Right renal cortex interstitium (tissue), 3 donors: ENCODE measurements around the gene MIEF2. TPM values are rescaled to one million over a fixed set of nuclear protein-coding genes. Genes with fewer than 3 reads are reported as not detected.
A peak's percentile ranks its signal among the peaks of the same experiment; 100 is the strongest.
"Not testable (repeated sequence)": the region's sequence is repeated elsewhere in the genome, so short reads cannot be mapped to it uniquely, and the experiment has no call there.

Experiments used
- DNase-seq, 3 donors: peaks; one replicate each; pipeline ENCODE4 v3.0.0-alpha.2; 2013; ENCODE audit warnings: low read depth in 3 of 3, low spot score in 2 of 3
- polyA plus RNA-seq, 3 donors: library from polyadenylated mRNA; unstranded; fragments of 120-200 nt; gene quantifications; one replicate each; pipeline ENCODE4 v1.2.1, GENCODE V29; 2013; ENCODE audit not compliant: insufficient read length in 3 of 3

MIEF2 gene
- polyA plus RNA-seq, 3 donors, result 13.3 to 15.1 (median 13.8) TPM

GRCh38 chr17:18280766-18281371 lies 20.4 kb downstream of the MIEF2 start:
- no peak for DNase-seq

- DNase-seq, result no peak
Measured at GRCh38 chr17:18281788-18282187, 21.3 kb downstream of the MIEF2 start.

GRCh38 chr17:18285296-18285695 lies 24.8 kb downstream of the MIEF2 start:
- DNase-seq, result no peak

DNA sequence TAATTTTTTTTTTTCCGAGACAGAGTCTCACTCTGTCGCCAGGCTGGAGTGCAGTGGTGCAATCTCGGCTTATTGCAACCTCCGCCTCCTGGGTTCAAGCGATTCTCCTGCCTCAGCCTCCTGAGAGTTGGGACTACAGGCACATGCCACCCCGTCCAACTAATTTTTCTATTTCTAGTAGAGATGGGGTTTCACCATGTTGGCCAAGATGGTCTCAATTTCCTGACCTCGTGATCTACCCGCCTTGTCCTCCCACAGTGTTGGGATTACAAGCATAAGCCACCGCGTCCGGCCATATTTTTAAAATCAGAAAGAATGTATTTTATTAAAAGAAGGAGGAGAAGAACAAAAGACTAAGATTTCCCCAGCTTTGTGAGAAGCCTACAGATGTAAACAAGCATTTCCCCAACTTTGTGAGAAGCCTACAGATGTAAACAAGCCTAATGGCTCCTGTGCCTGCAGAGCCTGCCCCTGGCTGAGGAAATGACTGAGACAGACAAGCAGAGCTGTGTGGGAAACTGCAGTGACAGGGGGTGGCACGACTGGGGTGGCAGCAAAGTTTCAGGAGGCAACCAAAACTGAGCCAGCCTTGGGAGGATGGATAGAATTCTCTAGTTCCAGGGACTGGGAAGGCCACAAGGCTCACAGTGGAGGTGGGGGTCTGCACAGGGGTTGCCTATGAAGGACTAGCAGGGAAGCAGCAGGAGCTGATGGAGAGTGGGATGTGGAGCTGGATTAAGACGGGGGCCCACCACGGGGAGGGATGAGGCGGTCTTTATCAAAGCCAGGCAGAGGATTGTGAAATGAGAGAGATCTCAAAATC lies 31.5 kb downstream of the MIEF2 start:
- no peak for DNase-seq

- DNase-seq, result not testable (repeated sequence)
Measured at GRCh38 chr17:18298061-18298460, 37.6 kb downstream of the MIEF2 start.

- DNase-seq, result no peak
Measured at GRCh38 chr17:18300725-18301480, 40.4 kb downstream of the MIEF2 start.

DNA sequence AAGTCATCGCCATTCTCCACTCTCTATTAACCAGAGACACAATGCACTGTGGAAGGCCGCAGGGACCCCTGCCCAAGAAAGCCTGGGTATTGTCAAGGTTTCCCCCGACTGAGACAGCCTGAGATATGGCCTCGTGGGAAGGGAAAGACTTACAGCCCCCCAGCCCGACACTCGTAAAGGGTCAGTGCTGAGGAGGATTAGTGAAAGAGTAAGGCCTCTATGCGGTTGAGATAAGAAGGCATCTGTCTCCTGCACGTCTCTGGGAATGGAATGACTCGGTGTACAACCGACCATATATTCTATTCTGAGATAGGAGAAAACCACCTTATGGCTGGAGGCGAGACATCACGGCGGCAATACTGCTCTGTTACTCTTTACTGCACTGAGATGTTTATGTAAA lies 42.7 kb downstream of the MIEF2 start:
- not testable (repeated sequence) for DNase-seq

- no peak for DNase-seq
Measured at GRCh38 chr17:18309202-18309601, 48.7 kb downstream of the MIEF2 start.

GRCh38 chr17:18314059-18314730 lies 53.7 kb downstream of the MIEF2 start:
- DNase-seq, result peak in 2 of 3 donors; percentile 8 to 9

GRCh38 chr17:18314731-18315561 lies 54.5 kb downstream of the MIEF2 start, which contains the start of the genes SMCR8 and TOP3A:
Gene SMCR8 (plus strand): TSS chr17:18315293. CDS start chr17:18315790, 497 bp downstream.
Gene TOP3A (minus strand): TSS chr17:18314994. CDS start chr17:18314778, 216 bp downstream.
- peak; percentile 85 to 93 (median 93) for DNase-seq

DNA sequence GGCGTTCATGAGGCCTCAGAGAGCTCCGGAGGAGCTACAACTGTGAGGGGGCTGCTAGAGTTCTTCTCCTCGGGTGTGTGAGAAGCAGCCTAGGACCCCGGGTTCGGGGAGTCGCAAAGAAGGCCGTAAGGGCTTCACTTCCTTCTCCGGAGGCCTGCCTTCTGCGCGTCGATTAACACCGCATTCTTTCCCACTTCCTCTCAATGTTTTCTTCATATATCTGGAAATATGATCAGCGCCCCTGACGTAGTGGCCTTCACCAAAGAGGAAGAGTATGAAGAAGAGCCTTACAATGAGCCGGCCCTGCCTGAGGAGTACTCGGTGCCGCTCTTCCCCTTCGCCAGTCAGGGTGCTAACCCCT lies 55.1 kb downstream of the MIEF2 start:
- DNase-seq, result no peak

DNA sequence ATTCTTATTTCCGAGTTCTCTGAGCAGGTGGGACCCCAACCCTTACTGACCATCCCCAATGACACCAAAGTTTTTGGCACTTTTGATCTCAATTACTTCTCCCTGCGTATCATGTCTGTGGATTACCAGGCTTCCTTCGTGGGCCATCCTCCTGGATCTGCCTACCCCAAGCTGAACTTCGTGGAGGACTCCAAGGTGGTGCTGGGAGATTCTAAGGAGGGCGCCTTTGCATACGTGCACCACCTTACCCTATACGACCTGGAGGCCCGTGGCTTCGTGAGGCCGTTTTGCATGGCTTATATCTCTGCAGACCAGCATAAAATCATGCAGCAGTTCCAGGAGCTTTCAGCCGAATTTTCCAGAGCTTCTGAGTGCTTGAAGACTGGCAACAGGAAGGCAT lies 55.5 kb downstream of the MIEF2 start:
- DNase-seq, result no peak

Other genes with a start within 250 kb of the MIEF2 start
- 10 to 100 TPM; 21.8 to 27.0 (median 23.8) TPM for gene ATPAF2, start 221.5 kb upstream of the MIEF2 start, polyA plus RNA-seq
- 10 to 100 TPM; 12.7 to 15.2 (median 13.7) TPM for gene GID4, start 221.3 kb upstream of the MIEF2 start, polyA plus RNA-seq
- 10 to 100 TPM; 31.3 to 38.4 (median 32.4) TPM for gene DRG2, start 172.7 kb upstream of the MIEF2 start, polyA plus RNA-seq
- 1 to 10 TPM; 1.7 to 3.2 (median 2.3) TPM for gene MYO15A, start 151.9 kb upstream of the MIEF2 start, polyA plus RNA-seq
- gene ALKBH5, start 76.8 kb upstream of the MIEF2 start, polyA plus RNA-seq, result 10 to 100 TPM; 59.6 to 66.0 (median 63.8) TPM
- 10 to 100 TPM; 23.9 to 27.4 (median 25.5) TPM for gene LLGL1, start 35.0 kb upstream of the MIEF2 start, polyA plus RNA-seq
- 100 to 1,000 TPM; 129 to 142 (median 141) TPM for gene FLII, start 1.9 kb upstream of the MIEF2 start, polyA plus RNA-seq
- 10 to 100 TPM; 33.9 to 41.9 (median 37.0) TPM for gene TOP3A, start 54.3 kb downstream of the MIEF2 start, polyA plus RNA-seq
- gene SMCR8, start 54.6 kb downstream of the MIEF2 start, polyA plus RNA-seq, result 10 to 100 TPM; 15.3 to 16.1 (median 15.8) TPM
- gene SHMT1, start 102.9 kb downstream of the MIEF2 start, polyA plus RNA-seq, result 10 to 100 TPM; 50.2 to 57.3 (median 56.5) TPM
- gene EVPLL, start 117.1 kb downstream of the MIEF2 start, polyA plus RNA-seq, result under 1 TPM; 0.28 to 0.64 (median 0.37) TPM
- gene LGALS9C, start 216.1 kb downstream of the MIEF2 start, polyA plus RNA-seq, result under 1 TPM; 0.17 to 0.21 (median 0.18) TPM